ENCODE measurements around the gene DBI. TPM values are rescaled to one million over a fixed set of nuclear protein-coding genes. Genes with fewer than 3 reads are reported as not detected.
"Not testable (repeated sequence)": the region's sequence is repeated elsewhere in the genome, so short reads cannot be mapped to it uniquely, and the experiment has no call there.

DBI gene
- total RNA-seq, 1 experiment from 2014 or later, result 265 TPM

DNA sequence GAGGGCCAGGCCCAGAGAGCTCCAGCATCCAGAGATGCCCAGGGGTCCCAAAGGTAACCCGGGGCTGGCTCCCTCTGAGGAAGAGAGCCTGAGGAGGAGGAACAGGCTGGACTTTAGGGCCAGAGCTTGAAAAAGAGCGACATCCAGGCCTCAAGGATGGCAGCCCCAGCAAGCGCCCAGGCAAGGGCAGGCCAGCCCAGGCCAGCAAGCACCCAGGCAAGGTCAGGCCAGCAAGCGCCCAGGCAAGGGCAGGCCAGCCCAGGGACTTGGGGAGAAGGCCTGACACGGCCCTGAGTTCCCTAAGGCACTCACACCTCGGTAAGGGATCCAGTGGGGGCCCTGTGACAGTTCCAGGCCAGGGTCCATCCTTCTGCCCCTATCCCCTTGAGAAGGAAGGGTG, 30.4 kb downstream of the DBI start:
- no peaks in the 10 kb centered on the region for H3K9me3 ChIP-seq (ENCODE audit: insufficient read depth, low read depth)
- H3F3A ChIP-seq (ENCODE audit: insufficient read depth, low read depth), result peaks cover 14% of the 10 kb centered on the region
- peaks cover 11% of the 10 kb centered on the region for H3K4me1 ChIP-seq (replicated peaks; ENCODE audit: insufficient read depth)
- TF ChIP-seq, protein P1, sequence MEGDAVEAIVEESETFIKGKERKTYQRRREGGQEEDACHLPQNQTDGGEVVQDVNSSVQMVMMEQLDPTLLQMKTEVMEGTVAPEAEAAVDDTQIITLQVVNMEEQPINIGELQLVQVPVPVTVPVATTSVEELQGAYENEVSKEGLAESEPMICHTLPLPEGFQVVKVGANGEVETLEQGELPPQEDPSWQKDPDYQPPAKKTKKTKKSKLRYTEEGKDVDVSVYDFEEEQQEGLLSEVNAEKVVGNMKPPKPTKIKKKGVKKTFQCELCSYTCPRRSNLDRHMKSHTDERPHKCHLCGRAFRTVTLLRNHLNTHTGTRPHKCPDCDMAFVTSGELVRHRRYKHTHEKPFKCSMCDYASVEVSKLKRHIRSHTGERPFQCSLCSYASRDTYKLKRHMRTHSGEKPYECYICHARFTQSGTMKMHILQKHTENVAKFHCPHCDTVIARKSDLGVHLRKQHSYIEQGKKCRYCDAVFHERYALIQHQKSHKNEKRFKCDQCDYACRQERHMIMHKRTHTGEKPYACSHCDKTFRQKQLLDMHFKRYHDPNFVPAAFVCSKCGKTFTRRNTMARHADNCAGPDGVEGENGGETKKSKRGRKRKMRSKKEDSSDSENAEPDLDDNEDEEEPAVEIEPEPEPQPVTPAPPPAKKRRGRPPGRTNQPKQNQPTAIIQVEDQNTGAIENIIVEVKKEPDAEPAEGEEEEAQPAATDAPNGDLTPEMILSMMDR (conservative IDR thresholded peaks at IDR 0.05), result no peak
- TF ChIP-seq EZH2 (IDR thresholded peaks at IDR 0.05; ENCODE audit: low read depth), result no peak
- no peak for DNase-seq
- no peaks in the 10 kb centered on the region for H3K36me3 ChIP-seq (ENCODE audit: low read depth)
- ChIA-PET CTCF (interaction anchor here (1.0 kb wide), 1 partner anchor 513 kb away, joined by 3 read pairs; no protein-coding TSS in a partner anchor), POLR2A (ENCODE audit: unreplicated experiment) (no interaction called here)
- no peak overlapping the region for H3K4me2 ChIP-seq
- no peaks in the 10 kb centered on the region for H3K27me3 ChIP-seq (ENCODE audit: insufficient read depth, low read depth)
- BruUV-seq (replicated peaks), result no TSS peak
- H3K79me2 ChIP-seq (ENCODE audit: low read depth), result no peaks in the 10 kb centered on the region
- H3K9me2 ChIP-seq (ENCODE audit: insufficient read depth), result no peaks in the 10 kb centered on the region
- no peak overlapping the region for H2AFZ ChIP-seq
- no peak overlapping the region for H3K4me3 ChIP-seq
- intact Hi-C loops (cut with micrococcal nuclease; ENCODE audit: unreplicated experiment), result no loop called here
- no peak overlapping the region for H3K27ac ChIP-seq
- H4K20me1 ChIP-seq (ENCODE audit: insufficient read depth), result no peaks in the 10 kb centered on the region; the same call in 1 of the 2 replicates

DNA sequence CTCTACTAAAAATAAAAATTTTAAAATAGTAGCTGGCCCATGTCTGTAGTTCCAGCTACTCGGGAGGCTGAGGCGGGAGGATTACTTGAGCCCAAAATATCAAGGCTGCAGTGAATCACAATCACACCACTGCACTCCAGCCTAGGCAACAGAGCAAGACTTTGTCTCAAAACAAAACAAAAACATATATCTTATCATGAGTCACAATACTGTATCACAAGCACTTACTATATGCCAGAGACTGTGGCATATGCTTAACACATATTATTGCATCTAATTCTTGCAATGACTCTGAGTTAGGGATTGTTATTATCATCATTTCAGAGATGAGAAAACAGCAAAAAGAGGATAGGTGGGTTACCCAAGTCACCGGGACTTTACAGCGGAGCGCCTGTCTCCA, 35.3 kb downstream of the DBI start:
- TF ChIP-seq EZH2 (IDR thresholded peaks at IDR 0.05; ENCODE audit: low read depth), result no peak
- TF ChIP-seq, protein P1 (conservative IDR thresholded peaks at IDR 0.05), result no peak
- Histone ChIP-seq H3K27ac (no peak overlapping the region), H4K20me1 (ENCODE audit: insufficient read depth) (no peaks in the 10 kb centered on the region), H3K4me1 (replicated peaks; ENCODE audit: insufficient read depth) (peaks cover 21% of the 10 kb centered on the region), H3K36me3 (ENCODE audit: low read depth) (no peaks in the 10 kb centered on the region), H3F3A (ENCODE audit: insufficient read depth, low read depth) (peaks cover 17% of the 10 kb centered on the region; the same call in 1 of the 2 replicates), H3K27me3 (ENCODE audit: insufficient read depth, low read depth) (no peaks in the 10 kb centered on the region), H3K4me2 (no peak overlapping the region), H2AFZ (no peak overlapping the region), H3K79me2 (ENCODE audit: low read depth) (no peaks in the 10 kb centered on the region), H3K9me3 (ENCODE audit: insufficient read depth, low read depth) (no peaks in the 10 kb centered on the region), H3K4me3 (no peak overlapping the region), H3K9me2 (ENCODE audit: insufficient read depth) (no peaks in the 10 kb centered on the region)
- CTCF ChIA-PET, result no interaction called here
- POLR2A ChIA-PET (ENCODE audit: unreplicated experiment), result no interaction called here
- intact Hi-C loops (cut with micrococcal nuclease; ENCODE audit: unreplicated experiment), result no loop called here
- BruUV-seq (replicated peaks), result no TSS peak
- no peak for DNase-seq

DNA sequence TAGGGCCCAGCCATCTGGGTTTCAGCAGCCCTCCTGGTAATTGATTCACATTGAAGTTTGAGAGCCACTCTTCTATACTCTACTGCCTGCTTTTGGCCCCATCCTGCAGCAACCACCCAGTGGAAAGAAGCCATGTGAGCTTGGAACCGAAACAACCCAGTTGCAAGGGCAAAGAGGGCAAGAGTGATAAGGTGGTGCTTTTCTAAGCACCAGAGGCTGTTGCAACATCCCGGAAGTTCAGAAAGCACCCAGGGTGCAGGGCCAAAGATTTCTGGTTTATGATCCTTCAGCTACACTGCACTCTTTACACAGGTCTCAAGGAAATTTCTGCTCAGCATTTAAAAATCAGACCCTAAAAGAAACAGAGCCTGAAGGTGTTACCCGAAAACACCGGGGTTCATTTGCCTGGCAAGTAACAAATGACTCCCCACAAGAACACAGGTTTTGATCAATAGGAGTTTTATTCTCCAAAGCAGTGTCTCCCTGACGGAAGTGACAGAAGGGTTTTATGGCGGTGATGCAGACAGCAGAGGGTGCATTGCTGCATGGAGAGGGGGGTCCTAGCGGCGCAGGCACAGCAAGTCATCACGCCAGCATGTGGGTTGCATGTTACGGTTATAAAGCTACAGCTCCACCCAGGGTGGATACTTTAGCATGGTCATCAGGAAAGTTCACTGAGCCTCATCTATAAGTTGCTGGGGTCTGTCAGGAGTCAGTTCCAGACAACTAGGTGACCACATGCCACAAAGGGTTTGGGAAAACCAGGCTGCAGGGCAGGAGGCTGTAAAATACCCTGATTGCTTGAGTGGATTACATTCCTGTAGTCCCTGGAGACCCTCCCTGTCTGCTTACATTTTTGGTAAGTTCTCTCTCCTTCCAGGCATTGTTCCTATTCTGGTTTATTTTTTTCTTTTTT, 36.1 kb downstream of the DBI start:
- H3K4me1 ChIP-seq (replicated peaks; ENCODE audit: insufficient read depth), result peaks cover 21% of the 10 kb centered on the region
- POLR2A ChIA-PET (ENCODE audit: unreplicated experiment), result no interaction called here
- no peaks in the 10 kb centered on the region for H3K27me3 ChIP-seq (ENCODE audit: insufficient read depth, low read depth)
- no peak overlapping the region for H3K27ac ChIP-seq
- H4K20me1 ChIP-seq (ENCODE audit: insufficient read depth), result no peaks in the 10 kb centered on the region
- H3K4me3 ChIP-seq, result no peak overlapping the region
- intact Hi-C loops (cut with micrococcal nuclease; ENCODE audit: unreplicated experiment), result no loop called here
- no peak for DNase-seq
- H3K79me2 ChIP-seq (ENCODE audit: low read depth), result no peaks in the 10 kb centered on the region
- H3F3A ChIP-seq (ENCODE audit: insufficient read depth, low read depth), result peaks cover 17% of the 10 kb centered on the region; the same call in 1 of the 2 replicates
- H2AFZ ChIP-seq, result no peak overlapping the region
- CTCF ChIA-PET, result no interaction called here
- no TSS peak for BruUV-seq (replicated peaks)
- H3K9me3 ChIP-seq (ENCODE audit: insufficient read depth, low read depth), result no peaks in the 10 kb centered on the region
- no peak overlapping the region for H3K4me2 ChIP-seq
- no peaks in the 10 kb centered on the region for H3K9me2 ChIP-seq (ENCODE audit: insufficient read depth)
- no peaks in the 10 kb centered on the region for H3K36me3 ChIP-seq (ENCODE audit: low read depth)
- TF ChIP-seq, protein P1 (conservative IDR thresholded peaks at IDR 0.05), result no peak
- no peak for TF ChIP-seq EZH2 (IDR thresholded peaks at IDR 0.05; ENCODE audit: low read depth)

DNA sequence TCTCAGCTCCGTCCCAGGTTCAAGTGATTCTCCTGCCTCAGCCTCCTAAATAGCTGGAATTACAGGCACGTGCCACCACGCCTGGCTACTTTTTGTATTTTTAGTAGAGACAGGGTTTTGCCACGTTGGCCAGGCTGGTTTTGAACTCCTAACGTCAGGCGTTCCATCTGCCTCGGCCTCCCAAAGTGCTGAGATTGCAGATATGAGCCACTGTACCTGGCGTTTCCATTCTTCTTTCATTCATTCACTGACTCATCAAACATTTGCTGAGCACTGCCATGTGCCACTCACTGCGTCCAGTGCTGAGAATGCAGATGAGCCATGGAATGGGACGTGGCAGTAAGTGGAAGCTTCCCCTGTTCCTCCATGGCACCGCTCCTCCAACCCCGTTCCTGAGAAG, 36.8 kb downstream of the DBI start:
- POLR2A ChIA-PET (ENCODE audit: unreplicated experiment), result not testable (repeated sequence)

More for the DNA sequence above, 36.8 kb downstream of the DBI start:
- H3K27ac ChIP-seq; H3F3A ChIP-seq (ENCODE audit: insufficient read depth, low read depth); BruUV-seq (replicated peaks); DNase-seq; H3K27me3 ChIP-seq (ENCODE audit: insufficient read depth, low read depth); H3K4me2 ChIP-seq; H3K4me3 ChIP-seq; H2AFZ ChIP-seq; H3K9me2 ChIP-seq (ENCODE audit: insufficient read depth); H3K79me2 ChIP-seq (ENCODE audit: low read depth); H3K9me3 ChIP-seq (ENCODE audit: insufficient read depth, low read depth); intact Hi-C loops (cut with micrococcal nuclease; ENCODE audit: unreplicated experiment); H4K20me1 ChIP-seq (ENCODE audit: insufficient read depth); H3K36me3 ChIP-seq (ENCODE audit: low read depth): not testable (repeated sequence)
- H3K4me1 ChIP-seq (replicated peaks; ENCODE audit: insufficient read depth), result peaks cover 16% of the 10 kb centered on the region
- CTCF ChIA-PET, result interaction anchor here (0.7 kb wide), 1 partner anchor 93 kb away, joined by 6 read pairs; no protein-coding TSS in a partner anchor

Data from PC-9 (cell line).